HL-60 (cell line): ENCODE measurements around the gene PAPPA.

Experiments
- GABPA ChIP-seq: IDR thresholded peaks from 2 replicates; pipeline ENCODE4 v1.6.1; 2012; ENCODE audit warnings: low read depth
- POLR2AphosphoS5 ChIP-seq: IDR thresholded peaks from 2 replicates; pipeline ENCODE4 v1.6.1; 2012; ENCODE audit warnings: low read depth
- SPI1 ChIP-seq: IDR thresholded peaks from 2 replicates; pipeline ENCODE4 v1.6.1; 2012; ENCODE audit warnings: low read depth, mild to moderate bottlenecking, borderline replicate concordance
- TF ChIP-seq, protein P1 (sequence below): IDR thresholded peaks from one replicate; pipeline ENCODE4 v1.5.1; 2011; ENCODE audit warnings: low read length, control low read depth, inconsistent platforms; ENCODE audit not compliant: insufficient read depth
- TF ChIP-seq, protein P2 (sequence below): IDR thresholded peaks from 2 replicates; pipeline ENCODE4 v1.6.1; 2012; ENCODE audit warnings: low read depth; ENCODE audit not compliant: insufficient replicate concordance

DNA sequence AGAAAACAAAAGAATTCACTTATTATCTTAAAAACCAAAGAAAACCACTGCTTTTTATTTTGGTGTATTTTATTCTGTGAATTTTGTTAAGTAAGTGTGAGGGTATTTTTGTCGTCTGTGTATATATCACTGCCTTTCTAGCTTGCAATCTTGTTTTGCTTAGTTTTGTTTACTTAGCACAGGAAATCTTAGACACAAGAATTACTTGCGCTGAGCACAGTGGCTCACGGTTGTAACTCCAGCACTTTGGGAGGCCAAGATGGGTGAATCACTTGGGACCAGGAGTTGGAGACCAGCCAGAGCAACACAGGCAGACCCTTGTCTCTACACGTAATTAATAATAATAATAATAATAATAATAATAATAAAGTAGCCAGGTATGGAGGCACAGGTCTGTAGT, 230.3 kb downstream of the PAPPA start:
- TF ChIP-seq, protein P1, sequence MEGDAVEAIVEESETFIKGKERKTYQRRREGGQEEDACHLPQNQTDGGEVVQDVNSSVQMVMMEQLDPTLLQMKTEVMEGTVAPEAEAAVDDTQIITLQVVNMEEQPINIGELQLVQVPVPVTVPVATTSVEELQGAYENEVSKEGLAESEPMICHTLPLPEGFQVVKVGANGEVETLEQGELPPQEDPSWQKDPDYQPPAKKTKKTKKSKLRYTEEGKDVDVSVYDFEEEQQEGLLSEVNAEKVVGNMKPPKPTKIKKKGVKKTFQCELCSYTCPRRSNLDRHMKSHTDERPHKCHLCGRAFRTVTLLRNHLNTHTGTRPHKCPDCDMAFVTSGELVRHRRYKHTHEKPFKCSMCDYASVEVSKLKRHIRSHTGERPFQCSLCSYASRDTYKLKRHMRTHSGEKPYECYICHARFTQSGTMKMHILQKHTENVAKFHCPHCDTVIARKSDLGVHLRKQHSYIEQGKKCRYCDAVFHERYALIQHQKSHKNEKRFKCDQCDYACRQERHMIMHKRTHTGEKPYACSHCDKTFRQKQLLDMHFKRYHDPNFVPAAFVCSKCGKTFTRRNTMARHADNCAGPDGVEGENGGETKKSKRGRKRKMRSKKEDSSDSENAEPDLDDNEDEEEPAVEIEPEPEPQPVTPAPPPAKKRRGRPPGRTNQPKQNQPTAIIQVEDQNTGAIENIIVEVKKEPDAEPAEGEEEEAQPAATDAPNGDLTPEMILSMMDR, result no peak
- TF ChIP-seq, protein P2, sequence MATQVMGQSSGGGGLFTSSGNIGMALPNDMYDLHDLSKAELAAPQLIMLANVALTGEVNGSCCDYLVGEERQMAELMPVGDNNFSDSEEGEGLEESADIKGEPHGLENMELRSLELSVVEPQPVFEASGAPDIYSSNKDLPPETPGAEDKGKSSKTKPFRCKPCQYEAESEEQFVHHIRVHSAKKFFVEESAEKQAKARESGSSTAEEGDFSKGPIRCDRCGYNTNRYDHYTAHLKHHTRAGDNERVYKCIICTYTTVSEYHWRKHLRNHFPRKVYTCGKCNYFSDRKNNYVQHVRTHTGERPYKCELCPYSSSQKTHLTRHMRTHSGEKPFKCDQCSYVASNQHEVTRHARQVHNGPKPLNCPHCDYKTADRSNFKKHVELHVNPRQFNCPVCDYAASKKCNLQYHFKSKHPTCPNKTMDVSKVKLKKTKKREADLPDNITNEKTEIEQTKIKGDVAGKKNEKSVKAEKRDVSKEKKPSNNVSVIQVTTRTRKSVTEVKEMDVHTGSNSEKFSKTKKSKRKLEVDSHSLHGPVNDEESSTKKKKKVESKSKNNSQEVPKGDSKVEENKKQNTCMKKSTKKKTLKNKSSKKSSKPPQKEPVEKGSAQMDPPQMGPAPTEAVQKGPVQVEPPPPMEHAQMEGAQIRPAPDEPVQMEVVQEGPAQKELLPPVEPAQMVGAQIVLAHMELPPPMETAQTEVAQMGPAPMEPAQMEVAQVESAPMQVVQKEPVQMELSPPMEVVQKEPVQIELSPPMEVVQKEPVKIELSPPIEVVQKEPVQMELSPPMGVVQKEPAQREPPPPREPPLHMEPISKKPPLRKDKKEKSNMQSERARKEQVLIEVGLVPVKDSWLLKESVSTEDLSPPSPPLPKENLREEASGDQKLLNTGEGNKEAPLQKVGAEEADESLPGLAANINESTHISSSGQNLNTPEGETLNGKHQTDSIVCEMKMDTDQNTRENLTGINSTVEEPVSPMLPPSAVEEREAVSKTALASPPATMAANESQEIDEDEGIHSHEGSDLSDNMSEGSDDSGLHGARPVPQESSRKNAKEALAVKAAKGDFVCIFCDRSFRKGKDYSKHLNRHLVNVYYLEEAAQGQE, result no peak
- TF ChIP-seq GABPA, result no peak
- TF ChIP-seq SPI1, result no peak
- no peak for TF ChIP-seq POLR2AphosphoS5
